Muscle of back (tissue), 11 donors: ENCODE data around the gene CYSRT1. TPM values are rescaled to one million over a fixed set of nuclear protein-coding genes. Genes with fewer than 3 reads are reported as not detected.

Experiments used
- DNase-seq, 3 donors: peaks; one replicate each; pipeline versions ENCODE4 v3.0.0 to v3.0.0-alpha.2; 2013
- polyA plus RNA-seq, 10 donors: library from polyadenylated mRNA; unstranded; fragments of 120-200 nt; gene quantifications; one replicate each; pipeline ENCODE4 v1.2.1, GENCODE V29; 2013; ENCODE audit not compliant: insufficient read length in 10 of 10

Gene CYSRT1
- polyA plus RNA-seq, 10 donors: 0.93 to 3.3 (median 2.0) TPM

- no peak for DNase-seq
These were observed 34.6 kb upstream of the CYSRT1 start for GRCh38 chr9:137190315-137190856.

DNA sequence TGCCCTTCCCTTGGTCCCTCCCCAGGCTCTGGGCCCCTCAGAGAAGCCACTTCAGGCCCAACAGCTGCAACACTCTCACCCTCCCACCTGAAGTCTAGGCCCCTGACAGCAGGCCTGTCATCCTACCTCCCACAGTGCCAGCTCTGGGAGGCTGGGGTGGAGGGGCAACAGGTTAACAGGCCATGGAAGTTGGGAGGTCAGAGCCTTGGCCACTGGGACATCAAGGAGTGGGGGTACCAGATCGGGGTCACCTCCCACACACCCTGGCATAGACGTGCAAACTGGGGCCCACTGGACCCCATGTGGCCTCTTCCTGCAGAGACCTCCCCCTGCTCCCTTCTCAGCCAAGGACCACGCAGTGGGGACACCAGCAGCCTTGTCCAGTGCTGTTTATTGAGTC is 33.7 kb upstream of the CYSRT1 start:
- no peak for DNase-seq

- DNase-seq: no peak
These were observed 33.1 kb upstream of the CYSRT1 start for GRCh38 chr9:137191691-137192447.

- DNase-seq: no peak
These were observed 32.6 kb upstream of the CYSRT1 start for GRCh38 chr9:137192448-137192780.

DNA sequence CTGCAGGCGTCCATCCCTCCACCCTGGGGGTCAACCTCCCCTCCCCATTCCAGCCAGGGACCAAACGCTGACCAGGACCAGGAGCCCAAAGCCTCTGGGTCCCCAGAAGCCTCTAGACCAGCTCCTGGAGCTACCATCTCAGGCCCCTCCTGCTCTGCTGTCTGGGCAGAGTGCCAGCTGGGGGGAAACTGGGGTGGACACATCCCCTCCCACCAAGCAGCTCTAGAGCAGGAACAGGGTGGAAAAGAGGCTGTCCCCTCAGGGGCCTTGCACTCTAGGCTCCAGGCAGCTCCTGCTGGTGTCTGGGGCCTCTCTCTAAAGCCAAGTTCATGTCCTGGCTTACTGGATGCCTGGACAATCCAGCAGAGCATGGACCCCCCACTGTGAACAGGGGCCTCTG is 32.1 kb upstream of the CYSRT1 start:
- DNase-seq: no peak

DNA sequence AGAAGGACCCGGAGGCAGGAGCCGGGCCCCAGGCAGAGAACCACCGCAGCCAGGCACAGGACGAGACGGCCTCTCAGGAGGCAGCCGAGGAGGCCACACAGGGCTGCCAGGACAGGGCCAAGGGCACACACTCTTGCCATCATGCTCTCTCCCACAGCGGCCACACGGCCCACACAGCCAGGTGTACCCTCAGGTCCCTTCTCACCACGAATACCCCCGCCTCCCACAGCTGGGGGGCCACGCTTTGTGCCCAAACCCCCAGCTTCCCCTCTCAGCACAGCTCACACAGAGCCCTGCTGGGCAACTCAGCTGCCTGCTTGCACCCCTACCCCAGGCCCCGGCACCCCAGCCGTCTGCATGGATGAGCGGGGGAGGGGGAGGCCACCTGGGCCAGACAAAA is 31.2 kb upstream of the CYSRT1 start:
- DNase-seq: no peak

DNA sequence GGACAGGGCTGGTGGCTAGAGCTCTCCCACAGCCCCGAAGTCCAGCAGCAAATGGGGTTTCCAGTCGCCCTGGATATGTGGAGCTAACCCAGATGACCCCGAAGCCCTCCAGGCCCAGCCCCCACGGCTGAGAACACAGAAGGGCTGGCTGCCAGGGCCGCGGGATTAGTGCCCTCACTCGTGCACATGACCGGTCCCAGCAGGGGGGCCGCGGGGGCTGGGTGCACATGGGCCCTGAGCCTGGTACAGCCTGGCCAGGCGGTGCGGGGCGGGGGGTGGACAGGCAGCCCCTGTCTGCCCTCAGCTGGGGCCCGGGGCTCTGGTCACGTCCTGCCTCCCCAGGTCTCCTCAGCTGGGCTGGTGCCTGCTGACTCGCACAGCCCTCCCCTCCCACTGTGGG is 30.6 kb upstream of the CYSRT1 start:
- DNase-seq: no peak

- DNase-seq: no peak
These were observed 30.1 kb upstream of the CYSRT1 start for GRCh38 chr9:137194909-137195308.

- no peak for DNase-seq
These were observed 29.3 kb upstream of the CYSRT1 start for GRCh38 chr9:137195525-137196220.

DNA sequence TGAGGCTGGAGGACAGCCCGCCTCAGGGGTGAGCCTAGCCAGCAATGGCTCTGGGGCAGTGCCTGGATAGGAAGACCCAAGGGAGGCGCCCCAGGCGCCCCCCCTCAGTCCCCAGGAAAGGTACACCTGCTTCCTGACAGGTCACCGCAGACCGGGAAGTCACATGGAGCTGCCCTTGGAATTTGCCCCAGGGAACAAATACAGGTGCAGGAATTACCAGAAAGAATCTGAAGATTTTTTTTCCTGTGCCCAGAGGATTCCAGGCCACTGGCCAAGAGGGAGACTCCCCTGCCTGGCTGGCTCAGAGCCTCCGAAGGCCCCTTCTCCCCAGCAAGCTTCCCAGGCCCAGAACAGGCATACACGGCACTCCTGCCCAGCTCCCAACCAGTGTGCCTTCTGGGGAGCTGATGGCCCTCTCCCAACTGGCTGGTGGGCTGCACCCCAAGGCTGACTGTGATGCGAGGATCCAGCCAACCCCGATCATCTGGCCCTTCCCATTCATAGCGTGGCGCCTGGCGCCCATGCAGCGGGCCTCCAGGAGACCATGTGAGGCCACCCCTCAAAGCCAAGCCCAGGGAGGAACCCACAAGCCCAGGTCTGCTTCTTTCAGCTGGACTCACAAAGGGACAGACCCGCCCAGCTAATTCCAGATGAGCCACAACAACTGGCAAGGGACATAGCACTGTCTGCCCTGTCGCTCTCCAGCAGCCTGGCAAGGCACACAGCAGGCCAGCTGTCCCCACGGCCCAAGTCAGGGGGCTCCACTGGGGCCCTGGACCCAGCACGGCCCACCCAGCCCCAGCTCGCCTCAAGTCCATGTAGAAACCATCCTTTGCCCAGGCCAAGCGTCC is 26.7 kb upstream of the CYSRT1 start:
- DNase-seq: no peak

DNA sequence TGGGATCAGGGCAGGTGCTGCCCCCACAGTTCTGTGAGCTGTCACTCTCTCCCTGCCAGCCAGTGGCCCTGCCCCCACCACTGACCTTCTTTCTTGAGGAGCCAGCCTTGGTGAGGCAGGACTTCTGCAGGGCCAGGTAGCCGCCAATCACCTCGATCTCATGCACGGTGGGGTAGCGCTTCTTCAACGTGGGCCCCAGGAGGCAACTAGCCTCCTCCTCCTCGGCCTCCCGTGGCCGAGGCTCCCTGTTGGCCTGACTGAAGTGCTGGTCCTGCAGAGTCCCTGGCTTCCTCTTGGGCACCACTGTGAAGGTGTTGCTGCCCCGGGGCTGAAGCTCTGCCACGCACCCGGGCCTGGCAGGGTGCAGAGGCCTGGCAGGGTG is 26.1 kb upstream of the CYSRT1 start:
- no peak for DNase-seq

- no peak for DNase-seq
These were observed 25.4 kb upstream of the CYSRT1 start for GRCh38 chr9:137199411-137200121.

- peak; percentile 98 to 99 (median 98) for DNase-seq
These were observed 24.4 kb upstream of the CYSRT1 start, which contains the start of gene TPRN for GRCh38 chr9:137200311-137201204. Gene TPRN, minus strand, starts transcription at chr9:137200741. Its CDS starts 30 bp downstream, at chr9:137200711.

GRCh38 chr9:137201205-137201868 is 23.6 kb upstream of the CYSRT1 start:
- DNase-seq: no peak

GRCh38 chr9:137202966-137203365 is 22.0 kb upstream of the CYSRT1 start:
- no peak for DNase-seq

DNA sequence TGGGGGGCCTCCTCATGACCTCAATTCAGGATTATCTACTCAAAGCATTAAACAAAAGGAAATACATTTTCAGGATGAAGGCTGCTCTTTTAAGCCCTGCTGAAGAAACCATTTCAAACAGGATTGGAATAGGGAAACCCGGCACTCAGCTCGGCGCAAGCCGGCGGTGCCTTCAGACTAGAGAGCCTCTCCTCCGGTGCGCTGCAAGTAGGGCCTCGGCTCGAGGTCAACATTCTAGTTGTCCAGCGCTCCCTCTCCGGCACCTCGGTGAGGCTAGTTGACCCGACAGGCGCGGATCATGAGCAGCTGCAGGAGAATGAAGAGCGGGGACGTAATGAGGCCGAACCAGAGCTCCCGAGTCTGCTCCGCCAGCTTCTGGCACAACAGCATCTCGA is 20.2 kb upstream of the CYSRT1 start:
- DNase-seq: no peak

DNA sequence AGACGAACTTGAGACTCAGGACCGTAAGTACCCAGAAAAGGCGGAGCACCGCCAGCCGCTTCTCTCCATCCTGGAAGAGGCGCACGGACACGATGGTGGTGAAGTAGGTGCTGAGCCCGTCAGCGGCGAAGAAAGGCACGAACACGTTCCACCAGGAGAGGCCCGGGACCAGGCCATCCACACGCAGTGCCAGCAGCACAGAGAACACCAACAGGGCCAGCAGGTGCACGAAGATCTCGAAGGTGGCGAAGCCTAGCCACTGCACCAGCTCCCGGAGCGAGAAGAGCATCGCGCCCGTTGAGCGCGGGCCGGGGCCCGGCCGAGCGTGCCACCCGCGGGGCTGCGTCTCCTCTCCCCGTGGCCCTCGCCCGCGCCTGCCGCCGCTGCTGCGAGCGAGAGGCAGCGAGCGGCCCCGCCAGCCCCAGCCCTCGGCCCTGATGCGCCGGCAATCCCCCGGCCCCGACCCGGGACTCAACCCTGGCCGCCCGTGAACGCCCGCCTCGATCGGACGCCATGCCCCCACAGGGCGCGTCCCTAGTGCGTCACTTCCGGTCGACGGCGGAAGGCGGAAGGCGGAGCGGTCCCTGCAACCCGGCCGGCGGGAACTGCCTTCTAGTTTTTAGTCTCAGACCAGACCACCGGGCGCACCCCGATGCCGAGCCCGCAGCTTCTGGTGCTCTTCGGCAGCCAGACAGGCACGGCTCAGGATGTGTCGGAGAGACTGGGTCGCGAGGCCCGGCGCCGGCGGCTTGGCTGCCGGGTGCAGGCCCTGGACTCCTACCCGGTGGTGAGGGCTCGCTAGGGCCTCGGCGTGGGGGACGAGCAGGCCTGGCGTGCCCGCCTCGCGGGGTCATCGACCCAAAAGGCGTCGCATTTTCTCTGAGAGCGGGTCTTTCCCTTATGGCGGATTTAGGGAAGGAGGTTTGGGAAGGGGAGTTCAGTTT is 19.6 kb upstream of the CYSRT1 start, which contains the start of the genes NDOR1 and TMEM203:
Gene NDOR1, plus strand, starts transcription at position 575 of the 944 bp plus-strand sequence. Its CDS starts 78 bp downstream, at position 653.
Gene TMEM203, minus strand, starts transcription at position 523 of the 944 bp plus-strand sequence. Its CDS starts 234 bp downstream, at position 289.
- DNase-seq: peak; percentile 86 to 96 (median 94)

DNA sequence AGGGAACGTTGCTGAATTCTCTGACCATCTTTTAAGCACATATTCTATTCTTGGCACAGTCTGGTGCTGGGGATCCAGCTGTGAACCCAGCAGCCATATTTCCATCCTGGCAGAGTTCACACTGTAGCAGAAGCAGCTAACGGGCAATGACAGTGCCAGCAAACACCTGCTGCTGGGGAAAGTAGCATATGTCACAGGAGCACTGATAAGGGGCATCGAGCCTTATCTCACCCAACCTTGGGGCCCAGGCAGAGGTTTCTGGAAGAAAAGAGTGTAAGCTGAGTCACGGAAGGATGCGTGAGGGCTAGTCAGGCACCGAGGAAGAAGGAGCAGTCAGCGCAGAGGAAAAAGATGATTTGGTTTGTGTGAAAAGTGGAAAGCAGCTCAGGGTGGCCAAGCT is 18.4 kb upstream of the CYSRT1 start:
- no peak for DNase-seq
